DND-41 (cell line): ENCODE data around the gene ITGA2B.
"Not testable (repeated sequence)": the region's sequence is repeated elsewhere in the genome, so short reads cannot be mapped to it uniquely, and the experiment has no call there.

Experiments
- ATAC-seq: fragments of 200-7000 bp; cut with Tn5 transposase; 3 replicates; pipeline ENCODE4 v1.9.1; 2021; ENCODE audit warnings: low read depth; ENCODE audit not compliant: insufficient read depth
- DNase-seq: peaks from one replicate; pipeline ENCODE4 v3.0.0-alpha.2; 2020
- H2AFZ ChIP-seq: 2 replicates; pipeline ENCODE4 v1.6.0; 2012; ENCODE audit warnings: low read depth, low read length
- H3K27ac ChIP-seq: 2 replicates; pipeline ENCODE4 v1.5.1; 2012; ENCODE audit warnings: low read length, inconsistent platforms
- H3K27me3 ChIP-seq: fragments of 200-600 bp; sonication (generic); 2 replicates; pipeline ENCODE4 v1.6.0; 2012; ENCODE audit warnings: low read length, mild to moderate bottlenecking, inconsistent platforms; ENCODE audit not compliant: insufficient read depth, poor library complexity
- H3K36me3 ChIP-seq: 2 replicates; pipeline ENCODE4 v1.5.1; 2012; ENCODE audit warnings: low read length, inconsistent platforms; ENCODE audit not compliant: insufficient read depth
- H3K4me1 ChIP-seq: 2 replicates; pipeline ENCODE4 v1.5.1; 2012; ENCODE audit warnings: mild to moderate bottlenecking, low read length; ENCODE audit not compliant: insufficient read depth
- H3K4me2 ChIP-seq: 2 replicates; pipeline ENCODE4 v1.6.0; 2012; ENCODE audit warnings: mild to moderate bottlenecking, moderate library complexity, low read length, inconsistent platforms; ENCODE audit not compliant: insufficient read depth
- H3K4me3 ChIP-seq, 2 experiments: fragments of 200-600 bp in 1 of 2; shearing (Covaris generic) in 1 of 2; 2 replicates each; pipeline ENCODE4 v1.5.1; 2012 to 2016; ENCODE audit warnings: inconsistent platforms in 2 of 2, low read length in 2 of 2, mild to moderate bottlenecking in 2 of 2, low read depth in 1 of 2, moderate library complexity in 1 of 2
- H3K79me2 ChIP-seq: 2 replicates; pipeline ENCODE4 v1.6.0; 2012; ENCODE audit warnings: low read length, inconsistent platforms; ENCODE audit not compliant: insufficient read depth
- H3K9ac ChIP-seq: 2 replicates; pipeline ENCODE4 v1.6.0; 2012; ENCODE audit warnings: low read depth, mild to moderate bottlenecking, inconsistent platforms, low read length, moderate library complexity
- H3K9me3 ChIP-seq: 2 replicates; pipeline ENCODE4 v1.5.1; 2012; ENCODE audit warnings: low read length, moderate library complexity, mild to moderate bottlenecking, inconsistent platforms; ENCODE audit not compliant: insufficient read depth, severe bottlenecking
- H4K20me1 ChIP-seq: 2 replicates; pipeline ENCODE4 v1.6.0; 2012; ENCODE audit warnings: low read length; ENCODE audit not compliant: insufficient read depth
- EZH2 ChIP-seq: IDR thresholded peaks from 3 replicates; pipeline ENCODE4 v1.6.1; 2012; ENCODE audit warnings: borderline replicate concordance, low read depth, mild to moderate bottlenecking, moderate library complexity, low read length, inconsistent platforms; ENCODE audit not compliant: severe bottlenecking
- TF ChIP-seq, protein P1 (sequence below): IDR thresholded peaks from 2 replicates; pipeline ENCODE4 v1.5.1; 2012; ENCODE audit warnings: borderline replicate concordance, low read length, moderate library complexity, mild to moderate bottlenecking; ENCODE audit not compliant: poor library complexity, severe bottlenecking; ENCODE audit errors: extremely low read depth

The ITGA2B gene

DNA sequence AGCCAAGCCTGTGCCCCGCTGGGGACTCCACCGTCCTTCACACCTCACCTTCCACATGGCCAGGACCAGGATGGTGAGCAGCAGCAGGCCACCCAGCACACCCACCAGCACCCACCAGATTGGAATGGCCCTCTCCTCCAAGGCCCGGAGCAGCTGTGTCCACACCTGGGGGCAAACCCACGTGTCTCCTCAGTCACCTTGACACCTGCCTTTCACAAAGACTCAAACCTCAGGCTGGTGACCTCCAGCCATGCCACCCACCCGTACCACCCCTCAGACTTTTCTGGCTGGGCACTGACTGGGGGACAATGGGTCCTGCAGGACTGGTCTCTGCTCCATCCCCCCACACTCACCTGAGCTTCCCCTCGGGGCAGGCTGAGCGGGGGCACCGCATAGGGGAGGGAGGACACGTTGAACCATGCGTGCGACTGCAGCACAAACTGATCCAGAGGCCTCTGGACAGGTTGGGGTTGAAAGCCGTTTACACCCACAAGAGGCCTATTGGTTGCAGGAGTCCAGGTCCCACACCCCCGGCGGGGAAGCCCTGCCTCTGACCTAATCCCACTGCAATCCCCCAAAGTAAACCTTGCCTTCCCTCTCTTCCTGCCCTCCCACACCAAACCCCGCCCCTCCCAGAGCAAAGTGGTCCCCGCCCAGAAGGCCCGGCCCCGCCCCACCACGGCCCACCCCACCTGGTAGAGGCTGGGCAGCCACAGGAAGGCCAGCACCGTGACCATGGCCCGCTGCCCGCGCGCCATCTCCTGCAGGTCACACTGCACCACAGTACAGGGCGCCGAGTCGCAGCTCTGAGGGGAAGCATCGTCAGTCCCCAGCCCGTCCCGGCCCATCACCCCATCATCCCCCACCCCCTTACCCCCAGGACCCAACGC lies 14.9 kb downstream of the ITGA2B start:
- no peak for TF ChIP-seq EZH2
- TF ChIP-seq, protein P1, sequence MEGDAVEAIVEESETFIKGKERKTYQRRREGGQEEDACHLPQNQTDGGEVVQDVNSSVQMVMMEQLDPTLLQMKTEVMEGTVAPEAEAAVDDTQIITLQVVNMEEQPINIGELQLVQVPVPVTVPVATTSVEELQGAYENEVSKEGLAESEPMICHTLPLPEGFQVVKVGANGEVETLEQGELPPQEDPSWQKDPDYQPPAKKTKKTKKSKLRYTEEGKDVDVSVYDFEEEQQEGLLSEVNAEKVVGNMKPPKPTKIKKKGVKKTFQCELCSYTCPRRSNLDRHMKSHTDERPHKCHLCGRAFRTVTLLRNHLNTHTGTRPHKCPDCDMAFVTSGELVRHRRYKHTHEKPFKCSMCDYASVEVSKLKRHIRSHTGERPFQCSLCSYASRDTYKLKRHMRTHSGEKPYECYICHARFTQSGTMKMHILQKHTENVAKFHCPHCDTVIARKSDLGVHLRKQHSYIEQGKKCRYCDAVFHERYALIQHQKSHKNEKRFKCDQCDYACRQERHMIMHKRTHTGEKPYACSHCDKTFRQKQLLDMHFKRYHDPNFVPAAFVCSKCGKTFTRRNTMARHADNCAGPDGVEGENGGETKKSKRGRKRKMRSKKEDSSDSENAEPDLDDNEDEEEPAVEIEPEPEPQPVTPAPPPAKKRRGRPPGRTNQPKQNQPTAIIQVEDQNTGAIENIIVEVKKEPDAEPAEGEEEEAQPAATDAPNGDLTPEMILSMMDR, result no peak
- no peaks in the 10 kb centered on the region for H4K20me1 ChIP-seq
- no peak for DNase-seq
- no peaks in the 10 kb centered on the region for H3K9me3 ChIP-seq
- H3K4me2 ChIP-seq, result no peak overlapping the region
- H3K4me3 ChIP-seq, result no peak overlapping the region
- H3K9ac ChIP-seq, result no peak overlapping the region
- H3K79me2 ChIP-seq, result no peaks in the 10 kb centered on the region
- no peak overlapping the region for H2AFZ ChIP-seq
- ATAC-seq, result no peak
- H3K36me3 ChIP-seq, result no peaks in the 10 kb centered on the region
- H3K27me3 ChIP-seq, result no peaks in the 10 kb centered on the region
- no peaks in the 10 kb centered on the region for H3K4me1 ChIP-seq
- no peak overlapping the region for H3K27ac ChIP-seq

DNA sequence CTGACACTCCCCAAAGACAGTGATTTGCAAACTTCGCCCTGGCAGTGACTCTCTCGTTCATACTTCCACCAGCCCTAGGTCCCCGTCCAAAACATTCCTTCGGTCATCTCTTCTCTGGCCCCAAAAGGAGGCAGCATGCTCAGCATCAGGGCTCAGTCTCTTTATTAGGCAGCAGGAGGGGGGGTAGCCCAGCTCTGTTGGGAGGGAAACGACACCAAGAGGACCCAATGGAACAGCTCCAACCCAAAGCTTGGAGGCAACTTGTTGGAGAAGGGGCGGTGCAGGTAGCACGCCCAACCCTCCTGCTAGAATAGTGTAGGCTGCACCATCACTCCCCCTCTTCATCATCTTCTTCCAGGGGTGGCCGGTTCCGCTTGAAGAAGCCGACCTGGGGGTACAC lies 17.4 kb downstream of the ITGA2B start:
- Histone ChIP-seq H3K4me3 (no peak overlapping the region), H3K27ac (no peak overlapping the region), H3K79me2 (no peaks in the 10 kb centered on the region), H3K4me1 (no peaks in the 10 kb centered on the region), H3K4me2 (no peak overlapping the region), H2AFZ (no peak overlapping the region; the same call in 1 of the 2 replicates), H3K9ac (no peak overlapping the region), H3K9me3 (no peaks in the 10 kb centered on the region), H3K36me3 (no peaks in the 10 kb centered on the region), H3K27me3 (no peaks in the 10 kb centered on the region), H4K20me1 (no peaks in the 10 kb centered on the region)
- TF ChIP-seq, protein P1, result no peak
- TF ChIP-seq EZH2, result no peak
- no peak for DNase-seq
- ATAC-seq, result no peak

DNA sequence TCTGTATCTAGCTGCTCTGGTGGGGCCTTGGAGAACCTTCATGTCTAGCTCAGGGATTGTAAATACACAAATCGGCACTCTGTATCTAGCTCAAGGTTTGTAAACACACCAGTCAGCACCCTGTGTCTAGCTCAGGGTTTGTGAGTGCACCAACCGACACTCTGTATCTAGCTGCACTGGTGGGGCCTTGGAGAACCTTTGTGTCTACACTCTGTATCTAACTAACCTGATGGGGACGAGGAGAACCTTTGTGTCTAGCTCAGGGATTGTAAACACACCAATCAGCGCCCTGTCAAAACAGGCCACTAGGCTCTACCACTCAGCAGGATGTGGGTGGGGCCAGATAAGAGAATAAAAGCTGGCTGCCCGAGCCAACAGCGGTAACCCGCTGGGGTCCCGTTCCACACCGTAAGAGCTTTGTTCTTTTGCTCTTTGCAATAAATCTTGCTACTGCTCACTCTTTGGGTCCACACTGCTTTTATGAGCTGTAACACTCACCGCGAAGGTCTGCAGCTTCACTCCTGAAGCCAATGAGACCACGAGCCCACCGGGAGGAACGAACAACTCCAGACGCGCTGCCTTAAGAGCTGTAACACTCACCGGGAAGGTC lies 19.9 kb downstream of the ITGA2B start:
- not testable (repeated sequence) for H2AFZ ChIP-seq, H3K4me1 ChIP-seq, H3K9me3 ChIP-seq, H4K20me1 ChIP-seq, H3K79me2 ChIP-seq, H3K4me3 ChIP-seq, ATAC-seq, H3K27ac ChIP-seq, H3K27me3 ChIP-seq, H3K36me3 ChIP-seq, H3K4me2 ChIP-seq, H3K9ac ChIP-seq
- DNase-seq, result peak; percentile 34

DNA sequence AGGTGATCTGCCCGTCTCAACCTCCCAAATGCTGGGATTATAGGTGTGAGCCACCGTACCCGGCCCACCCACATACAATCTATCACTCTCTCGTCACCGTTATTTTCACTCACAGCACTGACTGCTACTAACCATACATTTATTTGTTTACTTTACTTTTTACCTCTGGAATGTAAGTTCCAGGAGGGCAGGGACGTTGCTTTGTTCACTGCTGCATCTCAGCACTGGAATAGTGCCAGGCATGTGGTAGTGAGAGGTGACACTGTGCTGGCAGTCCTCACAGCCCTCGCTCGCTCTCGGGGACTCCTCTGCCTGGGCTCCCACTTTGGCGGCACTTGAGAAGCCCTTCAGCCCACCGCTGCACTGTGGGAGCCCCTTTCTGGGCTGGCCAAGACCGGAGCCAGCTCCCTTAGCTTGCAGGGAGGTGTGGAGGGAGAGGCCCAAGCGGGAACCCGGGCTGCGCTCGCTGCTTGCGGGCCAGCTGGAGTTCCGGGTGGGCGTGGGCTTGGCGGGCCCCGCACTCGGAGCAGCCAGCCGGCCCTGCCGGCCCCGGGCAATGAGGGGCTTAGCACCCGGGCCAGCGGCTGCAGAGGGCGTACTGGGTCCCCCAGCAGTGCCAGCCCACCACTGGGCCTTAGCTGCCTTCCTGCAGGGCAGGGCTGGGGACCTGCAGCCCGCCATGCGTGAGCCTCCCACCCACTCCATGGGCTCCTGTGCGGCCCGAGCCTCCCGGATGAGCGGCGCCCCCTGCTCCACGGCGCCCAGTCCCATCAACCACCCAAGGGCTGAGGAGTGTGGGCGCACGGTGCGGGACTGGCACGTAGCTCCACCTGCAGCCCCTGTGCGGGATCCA lies 20.8 kb downstream of the ITGA2B start:
- H3K9me3 ChIP-seq, H3K79me2 ChIP-seq, H3K27me3 ChIP-seq, H3K9ac ChIP-seq, H3K27ac ChIP-seq, H3K4me3 ChIP-seq, H3K4me1 ChIP-seq, H3K36me3 ChIP-seq, H4K20me1 ChIP-seq, DNase-seq, H2AFZ ChIP-seq, ATAC-seq, H3K4me2 ChIP-seq: not testable (repeated sequence)
